AG08396 (cell line): ENCODE data around the gene TECR.
"Not testable (repeated sequence)": the region's sequence is repeated elsewhere in the genome, so short reads cannot be mapped to it uniquely, and the experiment has no call there.

Experiments
- DNase-seq: peaks from one replicate; pipeline ENCODE4 v3.0.0; 2012; ENCODE audit warnings: low spot score, mixed read lengths

TECR gene

DNA sequence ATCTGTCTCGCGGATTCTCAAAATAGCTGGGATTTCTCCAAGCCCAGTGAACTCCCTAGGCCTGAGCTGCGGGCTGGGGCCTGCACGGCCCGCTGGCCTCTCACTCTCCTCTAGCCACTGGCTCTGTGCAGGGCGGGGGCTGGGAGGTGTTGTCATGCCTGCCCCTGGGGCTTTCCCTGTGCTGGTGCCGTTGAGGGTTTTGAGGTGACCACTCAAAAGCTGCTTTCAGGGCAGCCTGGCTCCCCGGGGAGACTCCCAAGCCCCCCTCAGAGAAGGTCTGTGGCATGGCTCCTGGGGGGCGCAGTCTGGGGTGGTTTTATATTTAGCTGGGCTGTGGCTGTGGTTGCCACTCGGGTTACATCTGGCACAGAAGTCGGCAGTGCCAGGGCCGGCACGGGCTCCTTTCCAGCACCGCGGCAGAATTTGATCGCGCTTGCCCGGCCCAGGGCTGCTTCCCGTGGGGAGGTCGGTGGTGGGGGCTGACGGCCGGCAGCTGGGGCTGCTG lies 32.5 kb downstream of the TECR start:
- DNase-seq, result no peak

- no peak for DNase-seq
Measured at GRCh38 chr19:14562660-14563589, 33.5 kb downstream of the TECR start.

DNA sequence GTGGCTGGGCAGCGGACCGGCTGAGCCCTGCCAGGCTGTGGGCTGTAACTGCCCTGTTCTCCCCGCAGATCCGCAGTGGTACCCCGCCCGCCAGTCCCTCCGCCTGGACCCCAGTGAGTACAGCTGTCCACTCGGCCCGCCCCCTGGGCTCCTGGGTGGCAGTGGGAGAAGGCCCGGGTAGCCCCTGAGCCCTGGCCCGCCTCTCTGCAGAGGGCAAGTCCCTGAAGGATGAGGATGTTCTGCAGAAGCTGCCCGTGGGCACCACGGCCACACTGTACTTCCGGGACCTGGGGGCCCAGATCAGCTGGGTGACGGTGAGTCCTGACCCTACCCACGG lies 34.2 kb downstream of the TECR start:
- no peak for DNase-seq

GRCh38 chr19:14563989-14564651 lies 34.7 kb downstream of the TECR start:
- peak; percentile 51 for DNase-seq

GRCh38 chr19:14564652-14565297 lies 35.4 kb downstream of the TECR start:
- DNase-seq, result not testable (repeated sequence)

DNA sequence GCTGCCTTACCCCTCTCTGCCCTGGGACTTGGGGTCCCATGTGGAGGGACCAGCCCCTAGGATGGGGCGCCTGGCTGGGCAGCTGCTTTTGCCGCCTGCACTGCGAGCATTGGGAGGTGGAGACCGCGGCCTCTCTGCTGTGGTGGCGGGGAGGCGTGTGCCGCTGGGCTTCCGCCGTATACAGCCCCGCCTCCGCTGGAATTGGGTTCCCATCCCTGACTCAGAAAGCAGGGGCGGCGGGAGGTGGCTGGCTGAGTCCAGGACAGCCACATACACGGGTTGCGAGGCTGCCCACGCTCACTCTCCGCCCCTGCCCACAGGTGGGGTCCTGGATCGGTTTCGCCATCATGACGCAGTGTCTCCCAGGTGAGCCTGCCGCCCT lies 35.9 kb downstream of the TECR start:
- no peak for DNase-seq

GRCh38 chr19:14565765-14566711 lies 36.6 kb downstream of the TECR start:
- DNase-seq, result no peak

DNA sequence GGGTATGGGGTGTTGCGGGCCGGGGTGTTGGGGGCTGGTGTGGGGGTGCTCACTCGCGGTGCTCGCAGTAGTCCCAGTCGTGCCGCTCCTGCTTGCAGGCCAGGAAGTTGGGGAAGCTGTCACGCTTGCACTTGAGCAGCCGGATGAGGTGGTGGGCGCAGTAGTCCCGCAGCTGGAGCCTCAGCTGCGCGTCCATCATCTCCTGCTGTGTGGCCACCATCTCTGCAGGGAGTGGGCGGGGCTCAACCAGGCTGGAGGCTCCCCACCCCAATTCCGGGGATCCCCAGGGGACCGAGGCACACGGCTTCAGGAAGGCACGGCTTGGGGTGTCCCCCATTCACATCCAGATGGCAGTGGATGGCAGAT lies 37.3 kb downstream of the TECR start:
- no peak for DNase-seq

DNA sequence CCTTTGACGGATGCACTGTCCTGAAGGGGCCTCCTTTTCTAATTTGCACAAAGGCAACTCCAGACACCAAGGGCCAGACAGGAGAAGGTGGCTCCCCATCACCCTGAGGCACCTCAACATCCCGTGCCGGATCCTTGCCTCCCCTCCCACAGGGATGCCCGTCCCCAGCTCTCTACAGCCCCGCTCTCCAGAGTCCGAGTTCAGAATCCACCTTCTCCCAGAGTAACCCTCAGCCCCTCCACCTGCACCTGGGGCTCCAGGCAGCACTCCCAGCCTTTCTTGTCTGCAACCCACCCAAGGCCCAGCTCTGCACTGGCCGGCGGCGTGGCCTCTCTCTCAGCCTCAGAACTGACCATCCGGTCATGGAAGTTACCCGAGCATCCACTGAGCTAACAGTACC lies 37.7 kb downstream of the TECR start:
- no peak for DNase-seq

DNA sequence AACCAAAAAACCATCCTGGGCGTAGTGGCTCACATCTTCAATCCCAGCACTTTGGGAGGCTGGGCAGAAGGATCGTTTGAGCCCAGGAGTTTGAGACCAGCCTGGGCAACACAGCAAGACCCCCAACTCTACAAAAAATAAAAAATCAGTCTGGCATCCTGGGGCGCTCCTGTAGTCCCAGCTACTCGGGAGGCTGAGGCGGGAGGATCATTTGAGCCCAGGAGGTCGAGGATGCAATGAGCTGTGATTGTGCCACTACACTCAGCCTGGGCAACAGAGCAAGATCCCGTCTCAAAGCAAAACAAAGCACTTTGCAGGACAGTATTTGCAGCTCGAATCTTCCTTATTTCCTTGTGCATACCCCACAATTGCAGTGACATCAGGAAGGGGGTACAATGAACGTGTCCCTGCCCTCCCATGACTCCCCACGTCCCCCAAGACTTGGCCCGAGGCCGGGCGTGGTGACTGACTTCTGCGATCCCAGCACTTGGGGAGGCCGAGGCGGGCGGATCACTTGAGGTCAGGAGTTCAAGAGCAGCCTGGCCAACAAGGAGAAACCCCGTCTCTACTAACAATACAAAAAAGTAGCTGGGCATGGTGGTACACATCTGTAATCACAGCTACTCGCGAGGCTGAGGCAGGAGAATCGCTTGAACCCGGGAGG lies 41.6 kb downstream of the TECR start:
- DNase-seq, result no peak

- DNase-seq, result peak; percentile 92
Measured at GRCh38 chr19:14571695-14572490, 42.5 kb downstream of the TECR start, which contains the start of gene NDUFB7. TSS of gene NDUFB7 (minus strand) at chr19:14572066. CDS start at chr19:14572000, 66 bp downstream.

DNA sequence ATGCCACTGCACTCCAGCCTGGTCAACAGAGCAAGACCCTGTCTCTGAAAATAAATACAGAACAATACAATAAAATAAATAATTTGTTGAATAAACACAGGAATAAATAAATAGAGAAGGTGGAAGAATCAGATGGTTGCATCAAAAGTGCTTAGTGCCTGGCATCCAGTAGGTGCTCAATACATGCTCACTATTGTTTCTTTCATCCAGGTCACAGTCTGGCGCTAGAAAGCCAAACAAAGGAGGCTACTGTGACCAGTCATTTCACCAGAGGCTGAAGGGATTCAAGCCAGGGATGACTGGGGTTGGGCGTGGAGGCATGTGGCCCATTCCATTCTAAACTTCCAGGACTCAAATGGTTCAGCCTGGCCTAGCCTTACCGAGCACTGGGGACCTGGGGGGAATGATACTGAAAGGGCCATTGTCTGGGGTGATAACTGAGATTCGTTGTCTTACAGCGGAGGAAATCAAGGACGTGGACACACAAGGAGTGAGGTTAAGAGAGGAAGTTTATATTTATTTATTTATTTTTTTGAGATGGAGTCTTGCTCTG lies 46.1 kb downstream of the TECR start:
- DNase-seq, result no peak

GRCh38 chr19:14576363-14576762 lies 47.0 kb downstream of the TECR start:
- no peak for DNase-seq

DNA sequence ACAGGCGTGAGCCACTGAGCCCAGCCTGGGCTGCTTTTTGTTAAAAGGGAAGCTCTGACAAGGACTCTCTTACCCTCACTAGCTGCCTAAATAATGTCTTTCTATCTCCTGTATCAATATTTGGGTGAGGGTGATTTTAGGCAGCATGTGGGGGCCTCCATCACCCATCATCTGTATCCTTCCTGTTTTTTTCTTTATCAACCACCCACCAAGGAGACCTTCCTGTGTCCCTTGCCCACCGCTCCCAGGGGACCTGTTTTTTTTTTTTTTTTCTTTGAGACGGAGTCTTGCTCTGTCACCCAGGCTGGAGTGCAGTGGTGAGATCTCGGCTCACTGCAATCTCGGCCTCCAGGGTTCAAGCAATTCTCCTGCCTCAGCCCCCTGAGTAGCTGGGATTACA lies 47.9 kb downstream of the TECR start:
- DNase-seq, result no peak

DNA sequence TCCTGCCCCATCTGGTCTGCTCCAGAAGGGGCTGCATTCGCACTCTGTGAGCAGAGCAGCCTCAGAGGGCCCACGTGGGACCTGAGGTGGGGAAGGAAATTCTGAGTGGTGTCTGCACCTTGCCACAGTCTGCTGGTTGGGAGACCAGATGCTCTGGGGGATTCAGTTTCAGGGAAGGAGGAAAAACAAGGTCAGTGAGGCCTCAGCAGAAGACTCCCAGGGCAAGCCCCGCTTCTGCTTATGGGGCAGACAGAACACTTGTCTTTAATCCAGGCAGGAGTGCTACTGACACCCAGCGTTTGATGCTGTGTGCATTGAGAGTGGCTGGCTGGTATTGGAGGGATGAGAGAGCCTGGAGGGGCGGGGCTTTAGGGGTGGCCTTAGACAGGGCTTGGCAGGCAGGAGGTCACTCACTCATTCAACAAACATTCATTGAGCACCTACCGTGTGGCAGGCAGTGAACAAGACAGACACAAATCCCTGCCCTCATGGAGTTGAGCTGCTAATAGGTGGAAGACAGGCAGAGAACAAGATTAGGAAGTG lies 48.6 kb downstream of the TECR start:
- no peak for DNase-seq

DNA sequence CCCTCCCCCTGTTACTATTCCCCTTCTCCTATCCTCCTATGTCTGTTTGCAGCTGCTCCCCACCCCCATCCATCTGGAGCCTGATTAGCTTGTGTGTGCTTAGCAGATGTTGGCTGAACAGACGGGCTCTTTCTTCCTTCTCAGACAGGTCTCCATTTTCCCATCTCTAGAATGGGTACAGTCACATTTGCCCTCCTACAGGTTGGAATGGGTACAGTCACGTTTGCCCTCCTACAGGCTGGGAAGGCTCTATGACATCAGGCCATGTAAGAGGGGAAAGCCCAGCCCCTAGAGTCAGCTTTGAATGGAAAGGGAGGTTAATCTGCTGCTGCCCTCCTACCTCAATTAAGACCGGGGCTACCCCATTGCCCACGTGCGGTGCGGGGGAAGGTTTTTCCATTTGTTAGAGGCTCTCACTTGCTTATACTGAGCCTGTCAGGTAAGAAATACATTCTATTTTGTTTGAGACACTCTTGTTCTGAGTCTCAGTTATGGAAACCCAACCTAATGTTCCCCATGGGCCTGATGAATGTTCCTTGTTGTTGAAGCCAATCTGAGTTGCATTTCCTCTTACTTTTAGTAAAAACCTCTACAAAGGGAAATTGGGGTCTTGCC lies 51.3 kb downstream of the TECR start:
- no peak for DNase-seq

GRCh38 chr19:14582894-14583340 lies 53.5 kb downstream of the TECR start, which contains the start of gene CLEC17A:
TSS of gene CLEC17A (plus strand) at chr19:14583084. CDS start at chr19:14583161, 77 bp downstream.
- no peak for DNase-seq

DNA sequence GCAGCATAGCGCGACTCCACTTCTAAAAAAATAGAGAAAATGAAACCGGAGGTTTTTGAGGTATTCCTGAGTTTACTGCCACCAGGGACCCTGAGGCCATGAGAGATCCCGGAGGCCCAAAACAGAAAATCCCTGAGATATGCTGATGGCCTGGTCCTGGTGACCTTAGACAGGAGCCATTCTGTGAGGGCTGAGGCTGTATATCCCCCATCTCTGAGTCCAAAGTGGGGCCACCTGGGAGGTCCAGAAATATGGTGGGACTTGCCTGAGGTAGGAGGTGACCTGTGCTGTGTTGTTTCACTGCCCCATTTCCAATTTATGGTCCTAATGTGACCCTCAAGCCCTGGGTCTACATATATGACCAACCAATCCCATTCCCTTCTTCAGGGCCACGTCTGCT lies 55.0 kb downstream of the TECR start:
- not testable (repeated sequence) for DNase-seq

GRCh38 chr19:14585187-14585586 lies 55.8 kb downstream of the TECR start:
- not testable (repeated sequence) for DNase-seq
